CD4-positive, alpha-beta T cell treated with Interleukin-2 at 100 ng/mL for 4 hours (primary cell): ENCODE data around the gene C19orf81.

Experiments used
- DNase-seq: peaks from one replicate; pipeline ENCODE4 v3.0.0-alpha.2; 2020; ENCODE audit warnings: low spot score

C19orf81 gene

DNA sequence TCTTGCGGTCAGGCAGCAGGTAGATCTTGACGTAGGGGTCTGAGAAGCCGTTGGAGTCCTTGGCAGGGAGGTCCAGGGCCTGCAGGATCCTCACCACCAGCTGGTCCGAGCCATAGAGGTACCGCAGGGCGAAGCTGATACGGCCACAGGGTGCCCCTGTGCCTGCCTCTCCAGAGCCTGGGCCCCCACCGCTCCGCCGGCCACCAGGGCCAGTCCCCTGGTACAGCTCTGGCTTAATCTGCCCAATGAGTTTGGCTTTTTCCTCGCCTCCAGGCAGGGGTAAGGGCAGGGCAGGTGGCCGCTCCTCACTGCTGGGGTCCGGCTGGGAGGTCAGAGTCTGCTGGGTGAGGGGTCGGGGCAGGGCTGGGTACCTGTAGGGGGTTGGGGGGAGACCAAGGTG, 19.4 kb upstream of the C19orf81 start:
- DNase-seq, result no peak

DNA sequence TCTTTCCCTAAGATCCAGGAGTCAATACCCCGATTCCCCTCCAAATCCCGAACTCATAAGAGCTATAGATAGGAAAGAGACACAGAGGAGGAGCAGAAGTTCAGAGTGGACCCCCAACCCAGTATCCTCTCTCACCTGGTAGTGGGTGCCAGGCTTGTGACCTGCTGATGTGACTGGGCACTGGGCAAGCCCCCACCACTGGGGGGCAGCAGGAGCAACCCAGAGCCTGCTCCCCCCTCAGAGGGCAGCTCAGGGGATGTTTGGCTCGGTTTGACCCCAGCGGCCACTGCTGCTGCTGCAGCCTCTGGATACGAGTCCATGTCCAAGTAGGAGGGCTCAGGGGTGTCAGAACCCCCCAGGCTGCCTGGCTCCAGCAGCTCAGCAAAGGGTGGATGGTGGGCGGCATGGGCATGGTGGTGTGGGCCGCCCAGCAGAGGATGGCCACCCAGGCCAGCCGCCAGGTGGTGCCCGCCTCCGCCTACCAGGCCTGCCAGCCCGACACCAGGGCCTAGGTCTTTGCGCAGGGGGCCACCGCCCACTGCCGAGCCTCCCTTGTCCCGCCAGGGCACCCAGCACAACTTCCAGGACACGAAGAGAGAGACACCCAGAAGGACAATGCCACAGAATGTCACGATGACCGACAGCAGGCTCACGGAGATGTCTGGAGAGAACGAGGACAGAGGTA, 17.0 kb upstream of the C19orf81 start:
- no peak for DNase-seq

GRCh38 chr19:50633359-50633758, 15.9 kb upstream of the C19orf81 start:
- no peak for DNase-seq

GRCh38 chr19:50633973-50634372, 15.3 kb upstream of the C19orf81 start:
- no peak for DNase-seq

DNA sequence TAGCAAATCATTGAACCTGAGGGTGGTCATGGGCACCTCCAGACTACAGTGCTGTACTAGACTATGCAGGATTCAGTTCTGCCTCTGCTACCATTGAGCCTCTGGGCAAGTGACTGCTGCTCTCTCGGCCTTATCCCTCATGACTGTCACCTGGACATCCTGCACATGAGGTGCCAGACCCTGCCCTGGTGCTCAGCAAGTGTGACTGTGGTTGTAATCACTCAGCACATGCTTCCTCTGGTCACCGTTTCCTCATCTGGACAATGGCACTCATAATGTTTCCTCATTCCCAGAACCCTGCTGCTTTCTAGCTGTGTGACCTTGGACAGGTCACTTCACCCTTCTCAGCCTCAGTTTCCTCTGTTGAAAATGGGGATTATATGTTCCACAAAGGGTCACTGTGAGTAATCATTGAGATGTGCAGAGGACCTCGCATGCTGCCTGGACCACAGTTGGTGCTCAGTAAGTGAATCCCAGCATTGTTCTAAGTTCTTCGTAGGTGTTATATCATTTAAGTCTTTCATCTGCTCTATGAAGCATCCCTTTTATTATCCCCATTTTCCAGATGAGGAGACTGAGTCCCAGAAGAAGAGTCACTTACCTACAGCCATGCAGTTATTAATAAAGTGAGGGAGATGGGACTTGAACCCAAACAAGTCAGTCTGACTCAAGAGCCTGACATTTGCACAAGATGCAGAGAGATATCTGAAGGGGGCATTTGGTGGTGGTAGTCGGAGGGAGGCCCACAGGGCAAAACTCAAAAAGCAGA, 12.7 kb upstream of the C19orf81 start:
- no peak for DNase-seq

GRCh38 chr19:50638600-50638999, 10.6 kb upstream of the C19orf81 start:
- no peak for DNase-seq

GRCh38 chr19:50639121-50640112, 9.8 kb upstream of the C19orf81 start, which contains the start of gene SYT3:
TSS of gene SYT3 (minus strand) at chr19:50639881. CDS start at chr19:50637411, 2,470 bp downstream.
- DNase-seq, result peak; percentile 5

DNA sequence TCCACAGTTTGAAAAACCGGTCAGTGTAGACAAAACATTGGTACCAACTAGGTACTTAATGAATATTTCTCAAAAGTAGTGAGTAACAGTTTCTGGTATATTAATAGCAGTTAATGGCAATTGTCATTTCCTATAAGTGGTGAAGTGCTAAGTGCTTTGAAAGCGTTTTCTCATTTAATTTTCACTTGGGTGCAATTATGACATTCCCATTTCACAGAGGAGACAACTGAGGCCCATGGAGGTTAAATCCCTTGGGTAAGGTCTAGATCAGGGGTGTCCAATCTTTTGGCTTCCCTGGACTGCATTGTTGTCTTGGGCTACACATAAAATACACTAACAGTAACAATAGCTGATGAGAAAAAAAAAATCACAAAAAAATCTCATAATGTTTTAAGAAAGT, 8.9 kb upstream of the C19orf81 start:
- no peak for DNase-seq

DNA sequence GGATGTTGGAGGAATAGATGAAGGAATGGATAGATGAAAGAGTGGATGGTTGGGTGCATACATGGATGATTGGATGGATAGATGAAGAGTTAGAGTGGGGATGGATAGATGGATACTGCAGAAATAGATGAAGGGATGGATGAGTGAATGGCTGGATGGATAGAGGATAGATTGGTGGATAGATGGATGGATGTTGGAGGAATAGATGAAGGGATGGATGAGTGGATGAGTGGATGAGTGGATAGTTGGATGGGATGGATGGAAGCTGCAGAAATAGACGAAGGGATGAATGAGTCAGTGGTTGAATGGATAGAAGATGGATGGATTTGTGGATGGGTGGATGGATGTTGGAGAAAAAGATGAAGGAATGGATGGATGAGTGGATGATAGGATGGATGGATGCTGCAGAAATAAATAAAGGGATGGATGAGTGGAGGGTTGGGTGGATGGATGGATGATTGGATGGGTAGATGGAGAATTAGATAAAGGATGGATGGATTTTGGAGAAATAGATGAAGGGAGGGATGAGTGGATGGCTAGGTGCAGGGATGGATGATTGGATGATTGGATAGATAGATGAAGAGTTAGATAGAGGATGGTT, 4.8 kb upstream of the C19orf81 start:
- no peak for DNase-seq

GRCh38 chr19:50645107-50645506, 4.1 kb upstream of the C19orf81 start:
- DNase-seq, result no peak

GRCh38 chr19:50646074-50646807, 3.0 kb upstream of the C19orf81 start:
- no peak for DNase-seq

- no peak for DNase-seq
These were observed 1.2 kb upstream of the C19orf81 start for GRCh38 chr19:50647879-50648615.

- DNase-seq, result no peak
These were observed 586 bp upstream of the C19orf81 start for GRCh38 chr19:50648659-50649058.

- no peak for DNase-seq
These were observed 1.9 kb downstream of the C19orf81 start for GRCh38 chr19:50651174-50651573.

- DNase-seq, result no peak
These were observed 3.5 kb downstream of the C19orf81 start for GRCh38 chr19:50652722-50653121.

DNA sequence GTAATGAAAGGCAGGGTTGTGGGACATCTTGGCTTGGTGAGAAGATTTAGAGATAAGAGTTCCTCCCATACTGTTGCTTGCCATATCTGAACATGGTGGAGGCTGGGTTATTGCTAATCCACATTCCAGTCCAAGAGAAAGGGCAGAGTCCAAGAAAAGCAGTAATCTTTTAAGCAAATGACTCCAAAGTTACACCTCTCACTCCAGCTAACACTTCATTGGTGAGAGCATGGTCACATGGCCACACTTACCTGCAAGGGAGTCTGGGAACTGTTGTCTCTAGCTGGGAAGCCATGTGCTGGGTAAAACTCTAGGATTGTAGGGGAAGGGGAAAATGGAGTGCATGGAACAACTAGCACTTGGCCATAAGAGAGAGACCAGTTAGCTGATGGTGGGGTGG, 5.6 kb downstream of the C19orf81 start:
- DNase-seq, result no peak

DNA sequence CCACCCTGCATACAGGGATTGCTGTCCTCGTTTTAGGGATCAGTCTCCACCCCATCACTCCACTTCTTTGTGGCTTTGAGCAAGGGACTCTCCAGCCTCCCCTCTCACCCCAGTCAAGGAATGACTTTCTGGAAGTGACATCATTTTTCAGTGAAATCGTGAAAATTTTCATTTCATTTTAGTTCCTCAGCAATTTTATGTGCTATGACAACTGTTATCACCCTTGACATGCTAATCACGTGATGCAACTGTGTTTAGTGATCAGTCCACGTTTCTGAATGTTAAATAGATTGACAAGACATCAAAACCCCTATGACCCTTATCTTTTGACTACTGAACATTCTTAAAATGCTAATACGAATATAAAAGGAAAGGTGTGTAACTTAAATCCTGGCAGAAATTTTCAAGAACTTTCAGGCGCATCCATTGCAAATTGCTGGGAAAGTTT, 8.0 kb downstream of the C19orf81 start:
- no peak for DNase-seq

GRCh38 chr19:50657712-50658440, 8.6 kb downstream of the C19orf81 start:
- DNase-seq, result peak; percentile 58

GRCh38 chr19:50658441-50659317, 9.4 kb downstream of the C19orf81 start:
- DNase-seq, result peak; percentile 32
